B cell (primary cell): Measurements from ENCODE around the gene DDX54. TPM values are rescaled to one million over a fixed set of nuclear protein-coding genes. Genes with fewer than 3 reads are reported as not detected.

Experiments
- ATAC-seq: fragments of 200-7000 bp; cut with Tn5 transposase; one replicate; pipeline ENCODE4 v1.10.0; 2021; ENCODE audit warnings: low read depth, mild to moderate bottlenecking, moderate number of reproducible peaks, moderate library complexity
- CTCF ChIA-PET: fragments of 350-600 bp; sonication (Branson Sonifier 250); formaldehyde crosslinking; loops from one replicate; lab custom pipeline; 2021; ENCODE audit warnings: antibody characterized with exemption, inconsistent platforms; lab: Charles Lee
- POLR2A ChIA-PET: fragments of 350-600 bp; sonication (Branson Sonifier 250); formaldehyde crosslinking; loops from one replicate; lab custom pipeline; 2021; ENCODE audit warnings: antibody characterized with exemption; lab: Charles Lee
- DNase-seq: peaks from one replicate; pipeline ENCODE4 v3.0.0; 2013
- H2AFZ ChIP-seq: 2 replicates; pipeline ENCODE4 v1.6.1; 2012; ENCODE audit warnings: mild to moderate bottlenecking, low read depth, low read length; ENCODE audit not compliant: insufficient read depth, poor library complexity, severe bottlenecking
- H3K27ac ChIP-seq, 2 donors: 1 replicate in 1 of 2; 2 replicates in 1 of 2; pipeline ENCODE4 v1.5.1; 2012 to 2013; ENCODE audit warnings: low read length in 2 of 2, mild to moderate bottlenecking in 2 of 2, moderate library complexity in 1 of 2
- H3K27me3 ChIP-seq, 4 experiments: fragments of 200-600 bp in 1 of 4; sonication (generic) in 1 of 4; replicated peaks in 1 of 4; 1 replicate in 2 of 4; 2 replicates in 2 of 4; pipeline versions ENCODE4 v1.6.1 to v1.7.0; 2013 to 2016; ENCODE audit warnings: low read length in 3 of 4, mild to moderate bottlenecking in 2 of 4, mixed read lengths in 1 of 4, moderate library complexity in 1 of 4; ENCODE audit not compliant: insufficient read depth in 4 of 4, control insufficient read depth in 3 of 4; ENCODE audit errors: control extremely low read depth in 1 of 4
- H3K36me3 ChIP-seq, 2 experiments: replicated peaks in 1 of 2; 1 replicate in 1 of 2; 2 replicates in 1 of 2; pipeline versions ENCODE4 v1.6.1 to v1.7.1; 2013; ENCODE audit warnings: low read length in 1 of 2; ENCODE audit not compliant: insufficient read depth in 2 of 2, control insufficient read depth in 1 of 2; ENCODE audit errors: control extremely low read depth in 1 of 2, extremely low read depth in 1 of 2
- H3K4me1 ChIP-seq, 2 donors: fragments of 200-600 bp in 1 of 2; sonication (generic) in 1 of 2; 1 replicate in 1 of 2; 2 replicates in 1 of 2; pipeline versions ENCODE4 v1.5.1 to v1.6.1; 2013 to 2017; ENCODE audit warnings: low read length in 2 of 2; ENCODE audit not compliant: control insufficient read depth in 2 of 2, insufficient read depth in 2 of 2
- H3K4me2 ChIP-seq: replicated peaks from 2 replicates; pipeline ENCODE3; 2012; ENCODE audit warnings: mild to moderate bottlenecking, low read depth, low read length; ENCODE audit not compliant: poor library complexity, severe bottlenecking
- H3K4me3 ChIP-seq, 5 experiments: fragments of 200-600 bp in 1 of 5; sonication (generic) in 1 of 5; 1 replicate in 3 of 5; 2 replicates in 2 of 5; pipeline versions ENCODE4 v1.5.1 to v1.7.0; 2011 to 2016; ENCODE audit warnings: low read length in 4 of 5, mild to moderate bottlenecking in 4 of 5, low read depth in 2 of 5, control low read depth in 1 of 5, moderate library complexity in 1 of 5; ENCODE audit not compliant: insufficient read depth in 1 of 5; ENCODE audit errors: control extremely low read depth in 1 of 5, extremely low read depth in 1 of 5
- H3K79me2 ChIP-seq: fragments of 200-600 bp; sonication (generic); one replicate; pipeline ENCODE4 v1.6.0; 2016; ENCODE audit warnings: low read length; ENCODE audit not compliant: control insufficient read depth, insufficient read depth
- H3K9ac ChIP-seq: fragments of 200-600 bp; sonication (generic); 2 replicates; pipeline ENCODE4 v1.6.1; 2017; ENCODE audit warnings: mild to moderate bottlenecking, low read length, moderate library complexity
- H3K9me3 ChIP-seq, 3 donors: one replicate each; pipeline versions ENCODE4 v1.6.1 to v1.7.1; 2013; ENCODE audit warnings: low read length in 2 of 3; ENCODE audit not compliant: control insufficient read depth in 2 of 3, insufficient read depth in 1 of 3; ENCODE audit errors: control extremely low read depth in 1 of 3
- H4K20me1 ChIP-seq: 2 replicates; pipeline ENCODE4 v1.6.0; 2012; ENCODE audit warnings: mild to moderate bottlenecking, low read length; ENCODE audit not compliant: insufficient read depth, control insufficient read depth, poor library complexity, severe bottlenecking
- H3K27ac Mint-ChIP-seq: one replicate; pipeline ENCODE4 v1.8.0; 2021; ENCODE audit warnings: mixed read lengths
- H3K27me3 Mint-ChIP-seq: one replicate; pipeline ENCODE4 v1.8.0; 2021; ENCODE audit warnings: mixed read lengths
- H3K4me1 Mint-ChIP-seq: one replicate; pipeline ENCODE4 v1.8.0; 2021; ENCODE audit warnings: mixed read lengths
- H3K4me3 Mint-ChIP-seq: one replicate; pipeline ENCODE4 v1.8.0; 2021; ENCODE audit warnings: mixed read lengths
- H3K9me3 Mint-ChIP-seq: one replicate; pipeline ENCODE4 v1.8.0; 2022; ENCODE audit warnings: mixed read lengths; ENCODE audit not compliant: insufficient read depth
- CTCF ChIP-seq: fragments of 200-600 bp; IDR thresholded peaks from one replicate; pipeline ENCODE4 v1.8.0; 2022; ENCODE audit warnings: antibody characterized with exemption, mild to moderate bottlenecking
- EZH2 ChIP-seq: IDR thresholded peaks from 2 replicates; pipeline ENCODE4 v1.6.1; 2012; ENCODE audit warnings: borderline replicate concordance, low read depth, mild to moderate bottlenecking, moderate library complexity, low read length; ENCODE audit not compliant: insufficient read depth, poor library complexity, severe bottlenecking
- WGBS: methylation state at CpG from one replicate; pipeline ENCODE4 v1.1.5; 2013; ENCODE audit warnings: missing lambda C conversion rate; ENCODE audit not compliant: insufficient coverage; 5-methylcytosine and 5-hydroxymethylcytosine counted together
- intact Hi-C: fragments of 100-400 bp; cut with micrococcal nuclease; formaldehyde crosslinking; loops from one replicate; pipeline ENCODE4 v1.10.0; 2022
- polyA plus RNA-seq: library from polyadenylated mRNA; depleted of rRNA; stranded (reverse); fragments of >200 nt; gene quantifications from 2 replicates; pipeline ENCODE4 v1.2.3, GENCODE V29; 2012
- total RNA-seq, 2 donors: library from RNA; stranded (reverse); fragments of 120-200 nt in 1 of 2; gene quantifications; 1 replicate in 1 of 2; 2 replicates in 1 of 2; pipeline versions ENCODE4 v1.2.3 to v1.2.4, GENCODE V29; 2013 to 2022

DDX54 gene
- total and polyA plus RNA-seq, 2 donors (not counting 1 experiment from before 2014, with no cell fraction given): 55.4 to 101 TPM

GRCh38 chr12:113134071-113134470 lies 51.2 kb downstream of the DDX54 start:
- ChIA-PET POLR2A (interaction anchor here (0.5 kb wide), 1 partner anchor 106 kb away, joined by 3 read pairs; no protein-coding TSS in a partner anchor), CTCF (interaction anchor here (0.9 to 1.4 kb wide), 5 partner anchors 9 to 43 kb away, joined by 3 to 6 read pairs (median 4); no protein-coding TSS in a partner anchor)
- no peaks in the 10 kb centered on the region for H3K36me3 ChIP-seq
- no peaks in the 10 kb centered on the region for H4K20me1 ChIP-seq
- no peak overlapping the region for H3K9ac ChIP-seq
- no peak overlapping the region for H3K27ac Mint-ChIP-seq
- no peak for DNase-seq
- H3K4me3 Mint-ChIP-seq: no peak overlapping the region
- no peak overlapping the region for H3K4me3 ChIP-seq
- ATAC-seq: no peak
- peaks cover 6% of the 10 kb centered on the region for H3K27me3 Mint-ChIP-seq
- H2AFZ ChIP-seq: no peak overlapping the region
- H3K9me3 Mint-ChIP-seq: no peaks in the 10 kb centered on the region
- TF ChIP-seq EZH2 (no peak), CTCF (no peak)
- peaks cover 39% of the 10 kb centered on the region for H3K4me1 Mint-ChIP-seq
- intact Hi-C loops: loop anchor here (5.0 kb wide), 1 partner anchor 42 kb away; no protein-coding TSS in a partner anchor
- H3K27ac ChIP-seq: no peak overlapping the region
- H3K4me2 ChIP-seq: no peak overlapping the region
- 86% methylated on average over 2 of the region's 2 CpGs for WGBS
- no peaks in the 10 kb centered on the region for H3K79me2 ChIP-seq
- no peaks in the 10 kb centered on the region for H3K9me3 ChIP-seq
- H3K4me1 ChIP-seq: peaks cover 29 to 39% of the 10 kb centered on the region in 2 donors
- peaks cover 0 to 21% (median 6%) of the 10 kb centered on the region in 4 experiments for H3K27me3 ChIP-seq

- no peaks in the 10 kb centered on the region for H3K36me3 ChIP-seq
- H4K20me1 ChIP-seq: no peaks in the 10 kb centered on the region
- H3K27ac Mint-ChIP-seq: no peak overlapping the region
- H3K79me2 ChIP-seq: no peaks in the 10 kb centered on the region
- H3K9ac ChIP-seq: no peak overlapping the region
- WGBS: 63% methylated on average over 3 of the region's 3 CpGs
- peaks cover 6% of the 10 kb centered on the region for H3K27me3 Mint-ChIP-seq
- H3K4me2 ChIP-seq: no peak overlapping the region
- peaks cover 43% of the 10 kb centered on the region for H3K4me1 Mint-ChIP-seq
- no peak overlapping the region for H3K27ac ChIP-seq
- intact Hi-C loops: loop anchor here (5.0 kb wide), 1 partner anchor 41 kb away; no protein-coding TSS in a partner anchor
- H3K9me3 ChIP-seq: no peaks in the 10 kb centered on the region
- DNase-seq (no peak), ATAC-seq (no peak)
- no peak overlapping the region for H3K4me3 ChIP-seq
- TF ChIP-seq EZH2 (no peak), CTCF (no peak)
- ChIA-PET POLR2A (interaction anchor here (0.7 kb wide), 1 partner anchor 76 kb away, joined by 5 read pairs; no protein-coding TSS in a partner anchor), CTCF (interaction anchor here (0.9 to 1.1 kb wide), 5 partner anchors 10 to 43 kb away, joined by 3 to 5 read pairs (median 3); no protein-coding TSS in a partner anchor)
- H2AFZ ChIP-seq: no peak overlapping the region
- no peak overlapping the region for H3K4me3 Mint-ChIP-seq
- H3K9me3 Mint-ChIP-seq: no peaks in the 10 kb centered on the region
- H3K4me1 ChIP-seq: peaks cover 30 to 40% of the 10 kb centered on the region in 2 donors
- H3K27me3 ChIP-seq: peaks cover 0 to 21% (median 6%) of the 10 kb centered on the region in 4 experiments
These were observed 51.6 kb downstream of the DDX54 start for GRCh38 chr12:113133666-113134065.
